Ureter (tissue), 1 donor: Measurements from ENCODE around the gene ULK3. TPM values are rescaled to one million over a fixed set of nuclear protein-coding genes. Genes with fewer than 3 reads are reported as not detected.

Experiments
- DNase-seq: peaks from one replicate; pipeline ENCODE4 v3.0.0-alpha.2; 2020; ENCODE audit warnings: low spot score
- total RNA-seq: library from RNA; stranded (reverse); gene quantifications from one replicate; pipeline ENCODE4 v1.2.4, GENCODE V29; 2023
- donor health status: DM: yes; HTN: yes; CAD: no.

ULK3 gene
- total RNA-seq, 1 donor from 2014 or later: 54.8 TPM

DNA sequence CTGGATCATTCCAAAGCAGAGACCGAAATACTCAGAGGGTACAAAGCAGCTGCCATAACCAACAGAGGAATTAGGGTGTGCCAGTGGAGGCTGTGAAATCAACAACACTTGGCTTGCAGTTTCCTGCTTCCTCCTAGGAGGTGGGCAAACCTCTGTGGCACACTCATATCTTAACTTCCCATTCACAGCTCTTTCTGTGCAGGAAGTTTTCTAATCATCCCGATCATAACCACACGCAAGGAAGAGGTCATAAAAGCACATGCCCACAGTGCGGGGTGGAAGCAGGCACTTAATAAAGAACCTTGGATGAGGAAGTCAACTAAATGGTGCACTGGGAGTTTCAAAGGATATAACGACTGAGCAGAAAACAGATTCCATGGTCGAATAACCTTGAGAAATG, 25.1 kb upstream of the ULK3 start:
- DNase-seq: no peak

DNA sequence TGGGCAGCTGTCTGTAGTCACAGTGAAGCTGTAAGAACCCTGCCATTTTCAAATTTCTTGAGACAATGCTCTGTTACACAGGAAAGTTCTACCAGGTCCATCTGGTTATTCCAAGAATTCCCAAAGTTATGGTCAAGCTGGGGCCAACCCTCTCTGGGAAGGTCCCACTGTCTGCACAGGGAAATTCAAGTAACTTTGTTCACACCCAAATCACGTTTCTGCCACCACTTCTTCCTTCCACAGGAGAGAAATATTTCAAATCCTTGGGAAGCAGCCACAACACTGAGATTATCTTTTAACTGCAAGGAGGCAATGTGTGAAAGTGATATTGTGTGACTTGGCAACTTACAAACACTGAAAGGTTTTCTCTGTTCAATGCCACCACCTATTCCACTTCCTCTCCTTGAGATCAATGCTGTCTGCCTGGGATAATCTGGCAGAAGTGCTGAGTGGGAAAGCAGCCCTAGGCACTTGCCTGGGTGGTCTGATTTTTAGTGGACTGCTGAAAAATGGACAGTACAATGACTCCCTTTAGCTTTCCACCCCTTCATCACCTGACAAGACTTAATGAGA, 24.6 kb upstream of the ULK3 start:
- DNase-seq: no peak

DNA sequence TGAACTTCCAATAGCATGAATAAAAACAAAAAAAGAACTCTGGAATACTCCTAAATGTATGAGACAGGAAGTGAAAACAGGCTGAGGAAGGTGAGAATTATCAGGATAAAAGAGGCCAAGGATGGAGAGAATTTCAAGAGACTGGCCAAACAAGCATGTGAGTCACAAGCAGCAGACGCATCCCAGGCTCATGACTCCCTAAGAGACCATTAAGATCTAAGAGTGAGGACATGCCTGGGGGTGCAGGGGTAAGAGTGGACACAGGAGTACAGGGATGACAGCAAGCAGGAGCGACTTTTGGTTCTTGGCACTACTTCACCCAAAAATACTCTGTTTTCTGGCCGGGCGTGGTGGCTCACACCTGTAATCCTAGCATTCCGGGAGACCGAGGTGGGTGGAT, 23.1 kb upstream of the ULK3 start:
- DNase-seq: no peak

DNA sequence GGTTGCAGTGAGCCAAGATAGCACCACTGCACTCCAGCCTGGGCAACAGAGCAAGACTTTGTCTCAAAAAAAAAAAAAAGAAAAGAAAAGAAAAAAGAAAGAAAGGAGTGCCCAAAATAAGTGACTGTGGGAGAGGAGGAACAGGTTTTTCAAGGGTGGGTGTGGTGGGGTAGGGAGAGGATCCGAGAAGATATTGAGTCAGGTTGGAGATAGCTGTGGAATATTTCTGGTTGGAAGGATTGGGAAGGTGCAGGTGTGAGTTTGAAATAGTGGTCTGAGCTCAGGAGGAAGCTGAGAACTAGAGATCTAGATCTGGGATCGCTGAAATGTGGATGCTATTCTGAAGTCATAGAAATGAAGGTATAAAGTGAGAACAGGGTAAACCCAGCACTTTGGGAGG, 22.4 kb upstream of the ULK3 start:
- DNase-seq: no peak

DNA sequence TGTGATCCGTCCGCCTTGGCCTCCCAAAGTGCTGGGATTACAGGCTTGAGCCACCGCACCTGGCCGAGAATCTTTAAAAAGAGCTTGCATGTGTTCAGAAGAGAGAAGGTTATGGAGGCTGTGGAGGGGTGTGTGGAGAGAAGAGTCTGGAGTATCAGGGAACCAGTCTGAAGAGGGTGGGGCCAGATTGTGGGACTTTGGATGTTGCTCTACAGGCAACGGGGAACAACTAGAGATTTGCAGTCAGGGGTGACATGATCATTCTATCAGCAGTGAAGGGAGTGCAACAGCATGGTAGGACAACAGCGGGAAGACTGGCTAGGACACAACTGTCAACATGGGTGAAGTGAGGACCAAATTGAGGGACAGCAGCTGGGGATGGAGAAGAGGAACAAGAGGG, 21.3 kb upstream of the ULK3 start:
- no peak for DNase-seq

DNA sequence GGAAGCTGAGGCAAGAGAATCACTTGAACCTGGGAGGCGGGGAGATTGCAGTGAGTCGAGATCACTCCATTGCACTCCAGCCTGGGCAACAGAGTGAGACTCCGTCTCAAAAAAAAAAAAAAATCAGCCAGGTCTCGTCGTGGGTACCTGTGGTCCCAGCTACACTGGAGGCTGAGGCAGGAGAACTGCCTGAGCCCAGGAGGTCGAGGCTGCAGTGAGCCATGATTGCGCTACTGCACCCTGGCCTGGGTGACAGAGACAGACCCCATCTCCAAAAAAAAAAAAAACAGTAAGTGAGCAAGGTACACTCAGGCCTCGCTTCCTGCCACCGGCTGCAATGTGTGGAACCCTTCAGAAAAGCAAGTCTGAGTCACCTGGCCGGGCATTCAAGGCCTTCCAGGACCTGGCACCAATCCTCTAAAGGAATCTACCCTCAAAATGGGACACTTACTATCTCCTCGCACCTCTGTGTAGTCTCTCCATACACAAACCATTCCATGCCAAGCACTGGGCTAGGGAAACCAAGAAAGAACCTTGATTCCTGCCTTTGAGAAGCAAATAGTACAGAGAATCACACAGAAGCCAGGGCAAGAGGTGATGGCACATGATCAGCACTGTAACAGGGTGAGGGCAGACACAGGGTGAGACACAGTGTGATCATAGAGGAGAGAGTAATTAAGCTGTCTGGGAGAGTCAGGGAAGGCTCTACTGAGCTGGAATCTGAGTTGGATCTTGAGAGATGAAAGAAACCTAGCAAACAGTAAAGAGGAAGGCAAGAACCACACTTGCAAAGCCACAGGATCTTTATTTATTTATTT, 20.5 kb upstream of the ULK3 start:
- DNase-seq: no peak

DNA sequence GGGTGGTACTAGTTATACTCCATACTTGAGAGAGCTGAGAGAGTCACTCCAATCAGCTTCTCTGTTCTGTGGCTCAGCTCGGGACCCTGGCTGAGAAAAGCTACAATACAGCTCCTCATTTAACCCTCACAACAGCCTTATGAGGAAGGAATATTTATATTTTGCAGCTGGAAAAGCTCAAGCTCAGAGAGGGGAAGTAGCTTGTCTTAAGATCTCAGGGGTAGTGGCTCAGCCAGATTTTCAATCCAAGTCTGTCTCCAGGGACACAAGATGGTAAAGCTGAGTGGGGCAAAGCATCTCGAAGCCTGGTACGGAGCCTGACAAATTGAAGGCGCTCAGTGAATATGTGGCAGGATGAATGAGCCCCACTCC, 15.4 kb upstream of the ULK3 start:
- DNase-seq: no peak

DNA sequence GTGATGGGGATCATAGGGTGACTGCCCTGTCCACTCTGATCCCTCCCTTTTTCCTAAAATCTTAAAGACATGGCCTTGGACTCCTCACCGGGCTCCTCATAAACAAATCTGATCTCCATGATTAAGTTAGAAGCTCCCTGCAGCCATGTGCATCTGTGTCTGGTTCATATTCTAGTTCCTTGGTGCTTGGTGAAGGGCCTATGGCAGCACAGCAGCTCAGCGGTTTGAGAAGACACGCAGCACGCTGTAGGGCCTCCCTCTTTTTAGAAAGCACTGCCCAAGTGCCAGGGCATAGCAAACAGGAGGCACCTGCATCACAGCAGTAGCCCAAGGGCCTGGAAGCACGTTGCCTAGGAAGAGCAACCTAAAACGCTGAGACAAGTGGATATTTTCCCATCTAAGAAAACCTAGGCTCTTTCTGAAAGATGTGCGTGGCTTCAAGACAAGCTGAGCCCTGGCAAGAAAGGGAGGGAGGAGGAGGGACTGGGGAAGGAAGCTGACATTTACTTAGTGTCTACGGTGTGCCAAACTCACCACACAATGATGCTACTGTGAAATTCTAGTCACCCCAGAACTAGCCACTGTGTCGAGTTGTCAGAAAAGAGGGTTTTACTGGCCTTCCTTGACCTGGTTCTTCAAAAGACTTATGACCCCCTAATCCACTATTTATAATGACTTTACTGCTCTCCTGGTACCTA, 14.9 kb upstream of the ULK3 start:
- no peak for DNase-seq

DNA sequence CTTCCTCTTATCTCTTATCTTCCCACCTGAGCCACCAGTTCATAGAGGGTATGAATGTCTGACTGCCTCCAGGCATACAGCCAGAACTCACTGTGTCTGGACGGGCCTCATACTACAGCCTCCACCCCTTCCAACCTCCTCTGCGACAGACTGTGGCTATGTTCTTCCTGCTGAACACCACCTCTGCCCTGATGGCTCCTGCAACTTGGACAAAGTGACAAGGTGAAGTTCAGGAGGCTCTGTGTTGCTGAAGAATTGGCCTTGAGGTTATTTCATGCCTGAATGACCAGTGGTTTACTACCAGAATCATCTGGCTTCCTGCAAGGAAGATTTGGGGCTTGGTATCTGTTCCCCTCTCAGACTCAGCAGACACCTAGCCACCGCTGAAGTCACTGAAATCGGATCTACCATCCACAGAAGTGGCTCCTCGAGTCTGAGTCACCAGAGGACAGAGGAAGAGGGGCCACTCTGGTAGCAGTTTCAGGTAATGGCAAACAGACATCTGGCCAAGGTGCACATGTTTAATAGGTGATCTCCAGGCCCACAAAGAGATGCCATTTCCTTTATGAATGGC, 14.2 kb upstream of the ULK3 start:
- DNase-seq: no peak

DNA sequence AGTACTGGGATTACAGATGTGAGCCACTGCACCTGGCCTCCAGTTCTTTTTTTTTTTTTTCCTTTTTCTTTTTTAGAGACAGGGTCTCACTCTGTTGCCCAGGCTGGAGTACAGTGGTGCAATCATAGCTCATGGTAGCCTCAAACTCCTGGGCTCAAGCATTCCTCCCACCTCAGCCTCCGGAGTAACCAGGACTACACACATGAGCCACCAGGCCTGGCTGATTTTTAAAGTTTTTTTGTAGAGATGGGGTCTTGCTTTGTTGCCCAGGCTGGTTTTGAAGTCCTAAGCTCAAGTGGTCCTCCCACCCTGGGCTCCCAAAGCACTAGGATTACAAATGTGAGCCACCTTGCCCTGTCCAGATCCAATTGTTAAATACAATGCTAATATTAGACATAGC, 13.6 kb upstream of the ULK3 start:
- no peak for DNase-seq

DNA sequence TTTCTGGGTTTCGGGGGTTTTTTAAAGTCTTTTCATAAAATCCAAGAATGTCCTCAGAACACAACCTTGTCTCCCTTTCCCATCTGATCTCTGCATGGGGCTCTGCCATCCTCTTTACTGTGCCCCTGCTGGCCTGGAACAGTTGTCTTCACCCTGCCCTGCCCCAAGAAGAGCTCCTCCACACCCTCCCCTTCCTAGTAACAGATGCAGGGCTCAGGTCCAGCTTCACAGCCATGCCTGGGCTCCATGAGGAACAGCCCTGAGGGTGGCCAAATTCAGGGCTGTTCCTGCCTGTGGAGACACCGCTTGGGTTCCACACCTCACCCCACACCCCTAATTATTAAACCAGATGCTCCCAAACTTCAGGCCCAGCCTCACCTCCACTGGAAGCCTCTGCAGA, 12.9 kb upstream of the ULK3 start:
- no peak for DNase-seq

DNA sequence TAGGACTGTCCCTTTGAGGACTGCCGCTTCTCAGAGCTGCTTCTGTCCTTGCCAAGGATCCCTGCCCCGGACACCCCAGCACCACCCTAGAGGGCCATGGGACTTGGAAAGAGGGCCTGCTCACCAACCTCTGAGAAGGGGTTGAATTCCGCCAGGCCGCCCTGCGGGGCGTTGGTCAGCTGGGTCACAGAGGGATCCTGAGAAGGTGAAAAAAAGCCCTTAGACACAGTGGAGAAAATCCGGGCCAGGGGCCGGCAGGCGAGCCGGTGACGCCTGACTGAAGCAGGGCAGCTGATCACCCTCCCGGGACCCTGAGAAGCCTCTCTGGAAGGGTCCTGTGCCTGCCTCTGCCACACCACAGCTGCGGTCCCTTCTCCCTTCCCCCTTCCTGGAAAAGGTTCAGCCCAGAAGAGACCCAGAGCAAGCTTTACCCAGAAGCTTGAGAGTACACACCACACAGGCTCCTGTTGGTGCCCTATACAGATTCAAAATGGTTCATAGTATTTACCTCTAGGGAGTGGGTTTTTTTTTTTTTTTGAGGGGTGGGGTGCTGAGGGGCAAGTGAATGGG, 11.6 kb upstream of the ULK3 start:
- no peak for DNase-seq

DNA sequence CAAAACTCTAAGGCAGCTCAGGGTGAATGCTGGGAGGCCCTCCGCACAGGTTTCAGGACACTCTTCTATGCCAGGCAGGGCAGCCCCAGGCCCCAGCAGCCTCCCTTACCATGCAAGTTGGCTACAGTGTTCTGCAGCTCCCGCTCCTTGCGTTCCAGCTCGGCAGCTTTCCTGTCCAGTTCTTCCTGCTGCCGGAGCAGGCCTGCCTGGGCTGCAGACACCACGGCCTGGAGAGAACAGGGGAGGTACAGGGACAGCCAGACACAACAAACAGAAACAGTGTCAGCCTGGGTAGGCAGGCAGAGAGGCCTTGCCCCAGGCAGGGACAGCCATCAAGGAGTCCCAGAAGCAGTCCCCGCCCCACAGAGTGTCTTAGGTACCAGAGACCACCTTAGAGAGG, 9.0 kb upstream of the ULK3 start:
- DNase-seq: no peak

DNA sequence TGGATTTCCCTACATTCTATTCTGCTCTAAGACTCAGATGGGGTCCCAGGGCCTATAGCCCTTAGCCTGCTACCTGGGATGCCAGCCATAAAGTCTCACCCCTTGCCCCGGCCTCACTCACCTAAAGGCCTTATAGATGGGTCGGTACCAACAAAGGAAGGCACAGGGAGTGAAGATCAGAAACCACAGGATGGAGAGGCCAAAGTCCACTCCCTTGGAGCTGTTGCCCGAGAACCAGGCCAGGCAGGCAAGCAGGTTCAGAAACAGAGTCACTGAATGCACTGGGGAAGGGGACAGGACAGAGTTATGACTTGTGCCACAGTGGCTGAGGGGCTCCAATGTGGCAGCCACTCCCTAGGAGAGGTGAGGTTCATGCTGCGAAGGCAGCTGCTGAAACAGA, 7.4 kb upstream of the ULK3 start:
- no peak for DNase-seq

DNA sequence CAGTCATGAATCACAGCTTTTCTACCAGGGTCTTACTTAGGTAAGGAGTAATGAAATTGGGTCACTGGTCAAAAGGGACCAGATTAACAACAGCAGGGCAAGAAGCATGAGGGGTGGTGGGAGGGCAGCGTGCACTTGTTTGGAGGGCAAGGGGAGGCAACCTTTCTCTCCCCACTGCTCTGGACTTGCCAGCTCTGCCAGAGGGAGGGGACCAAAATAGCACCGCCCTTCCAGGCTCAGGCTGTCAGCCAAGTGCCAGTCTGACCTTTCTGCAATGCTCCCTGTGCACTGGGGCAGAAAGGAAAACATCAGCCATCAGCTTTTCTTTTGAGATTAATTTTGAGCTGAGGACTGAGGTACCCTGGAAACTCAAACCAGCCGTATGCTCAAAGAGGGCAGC, 4.5 kb upstream of the ULK3 start:
- no peak for DNase-seq

DNA sequence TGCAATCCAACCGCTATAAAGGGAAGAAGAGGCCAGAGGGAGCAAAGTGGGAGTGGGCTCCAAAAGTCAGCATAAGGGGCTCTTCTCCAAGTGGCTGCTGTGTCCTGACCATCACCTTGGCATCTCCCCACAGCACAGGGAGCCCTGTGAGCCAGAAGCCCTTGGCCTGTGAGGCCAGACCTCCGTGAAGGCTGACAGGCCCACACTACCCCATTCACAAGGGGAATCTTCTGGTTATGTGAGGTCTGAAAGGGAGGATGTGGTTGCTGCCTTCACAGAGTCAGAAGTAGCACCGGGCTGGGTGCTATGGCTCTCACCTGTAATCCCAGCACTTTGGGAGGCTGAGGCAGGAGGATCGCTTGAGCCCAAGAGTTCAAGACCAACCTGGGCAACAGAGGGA, 2.6 kb upstream of the ULK3 start:
- no peak for DNase-seq

DNA sequence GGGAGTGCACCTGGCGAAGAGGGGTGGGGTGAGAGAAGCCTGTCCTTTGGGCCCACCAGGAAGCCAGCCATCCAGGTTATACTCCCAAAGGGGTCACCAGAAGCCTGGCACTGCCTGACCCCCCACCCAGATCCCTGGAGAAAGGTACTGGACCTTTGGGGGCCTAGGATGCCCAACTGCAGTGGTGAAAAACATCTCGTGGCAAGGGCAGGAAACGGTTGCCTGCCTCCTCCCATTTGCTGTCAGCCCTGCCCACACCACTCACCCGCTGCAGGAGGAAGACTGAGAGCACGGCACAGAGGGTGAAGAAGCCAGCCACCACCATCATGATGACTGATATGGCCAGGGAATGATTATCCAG, 2.2 kb upstream of the ULK3 start:
- no peak for DNase-seq

DNA sequence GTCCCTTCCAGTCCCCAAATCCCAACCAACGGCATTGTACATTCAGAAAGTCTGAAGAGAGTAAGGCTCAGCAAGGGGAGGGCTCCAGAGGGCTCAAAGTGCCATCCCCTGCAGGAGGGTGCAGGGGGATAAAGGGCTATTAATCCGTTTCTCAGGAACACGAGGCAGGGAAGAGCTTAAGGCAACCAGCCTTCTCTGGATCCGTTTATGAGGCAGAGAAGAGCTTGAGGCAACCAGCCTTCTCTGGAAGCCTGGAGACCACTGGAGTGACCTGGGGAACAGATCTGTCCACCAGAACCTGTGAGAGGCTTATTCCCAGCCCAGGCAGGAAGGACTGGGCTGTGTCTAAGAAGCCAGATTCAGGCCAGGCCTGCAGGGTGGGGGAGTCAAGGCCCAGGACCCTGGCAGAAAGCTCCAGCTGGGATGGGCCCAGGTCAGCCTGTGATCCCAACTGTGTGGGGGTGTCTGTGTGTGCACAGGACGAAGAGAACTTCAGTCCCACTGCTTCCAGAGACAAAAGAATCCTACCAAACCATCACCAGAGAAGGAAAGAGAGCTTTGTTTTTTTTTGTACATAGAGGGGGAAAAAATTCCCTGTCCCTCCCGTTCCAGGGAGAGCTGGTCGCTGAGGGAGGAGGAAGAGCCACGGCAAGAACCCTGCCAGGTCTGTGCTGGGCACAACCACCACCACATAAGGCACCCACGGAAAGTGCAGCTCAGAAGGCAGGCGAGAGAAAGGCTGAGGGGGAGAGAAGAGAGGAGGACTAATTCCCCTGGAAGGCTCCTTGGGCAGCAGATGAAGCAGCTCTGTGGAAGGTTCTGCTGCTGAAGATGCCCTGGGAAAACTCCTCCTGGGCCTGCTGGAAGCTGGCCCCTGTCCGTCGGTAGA, 1.6 kb upstream of the ULK3 start:
- DNase-seq: no peak

DNA sequence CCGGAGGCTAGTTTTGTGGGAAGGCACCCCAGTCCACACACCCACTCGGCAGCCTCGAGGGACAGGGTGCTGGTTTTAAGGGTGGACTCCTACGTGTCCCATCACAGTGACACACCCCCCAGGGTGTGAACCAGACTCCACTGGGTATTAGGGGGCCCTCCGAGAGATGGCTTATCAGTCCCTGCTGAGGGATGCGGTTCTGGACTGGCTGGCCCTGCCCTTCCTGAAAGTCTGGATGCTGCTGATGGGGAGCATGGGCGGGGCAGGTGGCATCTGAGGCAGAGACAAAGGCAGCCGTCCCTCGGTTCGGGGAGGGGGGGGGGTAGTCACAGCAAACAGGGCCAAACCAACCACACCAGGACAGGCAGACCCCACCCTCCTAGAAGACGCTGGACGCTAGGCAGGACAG, 939 bp upstream of the ULK3 start:
- no peak for DNase-seq

DNA sequence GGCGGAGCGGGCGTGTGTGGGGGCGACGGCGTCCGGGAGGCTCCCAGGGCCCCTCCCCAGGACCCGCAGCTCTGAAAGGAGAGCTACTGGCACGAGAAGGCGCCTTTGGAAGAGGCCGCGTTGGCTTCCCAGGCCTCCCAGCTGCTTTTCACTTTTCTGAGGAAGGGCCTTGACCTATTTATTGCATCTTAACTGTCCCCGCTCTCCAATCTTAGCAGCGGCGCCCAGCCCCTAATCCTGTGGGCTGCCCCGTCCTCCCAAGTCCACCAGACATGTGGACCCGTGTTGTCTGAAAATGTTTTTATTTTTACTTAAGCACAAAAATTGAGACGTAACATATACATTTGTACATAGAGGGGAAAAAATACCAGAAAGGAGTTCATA, 481 bp upstream of the ULK3 start:
- DNase-seq: no peak

DNA sequence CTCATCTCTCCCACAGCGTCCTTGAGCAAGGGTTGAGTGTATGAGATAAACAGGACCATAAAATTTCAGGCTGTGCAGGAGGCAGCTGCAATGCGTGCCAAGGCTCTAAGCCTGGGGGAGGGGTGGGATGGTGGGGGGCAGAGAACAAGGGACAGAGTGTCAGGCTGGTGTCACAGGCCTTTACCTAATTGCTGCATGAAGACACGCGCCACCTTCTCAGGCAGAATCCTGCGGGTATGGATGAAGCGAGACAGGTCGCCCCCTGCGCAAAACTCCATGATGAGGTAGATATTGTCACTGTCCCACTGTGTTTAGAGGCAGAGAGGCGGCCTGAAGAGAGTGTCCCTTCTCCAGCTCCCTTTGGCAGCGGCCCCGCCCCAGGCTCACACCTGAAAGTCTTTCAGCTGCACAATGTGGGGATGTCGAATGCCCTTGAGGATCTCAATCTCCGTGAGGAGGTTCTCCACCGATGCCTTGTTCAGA, 1.0 kb downstream of the ULK3 start:
- DNase-seq: no peak
